SH-SY5Y (cell line): ENCODE results near the gene ALOX12B.

Experiments
- GATA2 ChIP-seq: IDR thresholded peaks from 2 replicates; pipeline ENCODE4 v1.6.1; 2011; ENCODE audit warnings: mild to moderate bottlenecking, low read depth, low read length
- GATA3 ChIP-seq: IDR thresholded peaks from 2 replicates; pipeline ENCODE4 v1.6.1; 2011; ENCODE audit warnings: low read depth, mild to moderate bottlenecking, low read length, moderate library complexity

DNA sequence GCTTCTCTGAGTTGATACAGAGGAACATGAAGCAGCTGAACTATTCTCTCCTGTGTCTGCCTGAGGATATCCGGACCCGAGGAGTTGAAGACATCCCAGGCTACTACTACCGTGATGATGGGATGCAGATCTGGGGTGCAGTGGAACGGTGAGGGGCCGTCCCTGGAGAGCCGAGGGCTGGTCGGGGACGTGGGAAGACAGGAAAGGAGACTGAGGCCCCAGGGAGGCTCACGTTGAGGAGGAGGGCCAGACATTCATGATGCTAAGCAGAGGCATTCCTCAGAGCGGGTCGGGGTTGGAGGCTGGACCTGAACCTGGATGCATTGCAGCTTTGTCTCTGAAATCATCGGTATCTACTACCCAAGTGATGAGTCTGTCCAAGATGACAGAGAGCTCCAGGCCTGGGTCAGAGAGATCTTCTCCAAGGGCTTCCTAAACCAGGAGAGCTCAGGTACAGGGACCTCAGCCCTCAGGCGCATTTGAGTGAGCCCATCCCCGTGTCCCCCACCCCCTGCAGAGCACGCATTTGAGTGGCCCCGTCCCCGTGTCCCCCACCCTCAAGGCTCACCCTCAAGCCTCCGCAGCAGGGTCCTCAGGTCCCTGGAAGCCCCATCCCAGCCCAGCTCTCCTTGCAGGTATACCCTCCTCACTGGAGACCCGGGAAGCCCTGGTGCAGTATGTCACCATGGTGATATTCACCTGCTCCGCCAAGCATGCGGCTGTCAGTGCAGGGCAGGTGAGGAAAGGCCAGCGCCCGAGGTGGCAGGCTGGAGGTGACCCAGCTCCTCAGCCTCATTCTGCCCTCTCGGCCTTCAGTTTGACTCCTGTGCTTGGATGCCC is 40.4 kb downstream of the ALOX12B start:
- TF ChIP-seq GATA3 (no peak), GATA2 (no peak)
